CD8-positive, alpha-beta memory T cell (primary cell): ENCODE data around the gene ADAMTS18. TPM values are rescaled to one million over a fixed set of nuclear protein-coding genes. Genes with fewer than 3 reads are reported as not detected.

Source experiments
- CTCF ChIA-PET: fragments of 350-600 bp; sonication (Branson Sonifier 250); formaldehyde crosslinking; loops from one replicate; lab custom pipeline; 2021; ENCODE audit warnings: antibody characterized with exemption; lab: Charles Lee
- POLR2A ChIA-PET: fragments of 350-600 bp; sonication (Branson Sonifier 250); formaldehyde crosslinking; loops from one replicate; lab custom pipeline; 2021; ENCODE audit warnings: antibody characterized with exemption; lab: Charles Lee
- DNase-seq, 5 donors: peaks; one replicate each; pipeline versions ENCODE4 v3.0.0 to v3.0.0-alpha.2; 2020 to 2022; ENCODE audit warnings: mixed read lengths in 1 of 5
- H3K27ac ChIP-seq: one replicate; pipeline ENCODE4 v1.7.0; 2013; ENCODE audit warnings: low read depth, mild to moderate bottlenecking, low read length, moderate library complexity
- H3K27me3 ChIP-seq: 2 replicates; pipeline ENCODE4 v1.7.0; 2013; ENCODE audit warnings: low read length, mild to moderate bottlenecking; ENCODE audit not compliant: insufficient read depth, poor library complexity, severe bottlenecking
- H3K36me3 ChIP-seq: 2 replicates; pipeline ENCODE4 v1.7.0; 2013; ENCODE audit warnings: mild to moderate bottlenecking, low read length, moderate library complexity; ENCODE audit not compliant: insufficient read depth
- H3K4me1 ChIP-seq: 2 replicates; pipeline ENCODE4 v1.7.0; 2013; ENCODE audit warnings: mild to moderate bottlenecking, low read length, moderate library complexity; ENCODE audit not compliant: insufficient read depth
- H3K4me3 ChIP-seq: 2 replicates; pipeline ENCODE4 v1.7.0; 2013; ENCODE audit warnings: mild to moderate bottlenecking, low read length
- H3K9me3 ChIP-seq: 2 replicates; pipeline ENCODE4 v1.7.0; 2013; ENCODE audit warnings: mild to moderate bottlenecking, low read length
- H3K27ac Mint-ChIP-seq, 8 donors: one replicate each; pipeline ENCODE4 v1.8.0; 2020 to 2021; ENCODE audit warnings: mixed read lengths in 8 of 8, mild to moderate bottlenecking in 6 of 8, inconsistent platforms in 3 of 8, moderate library complexity in 3 of 8
- H3K27me3 Mint-ChIP-seq, 2 donors: one replicate each; pipeline ENCODE4 v1.8.0; 2020 to 2021; ENCODE audit warnings: mixed read lengths in 2 of 2, mild to moderate bottlenecking in 1 of 2, moderate library complexity in 1 of 2
- H3K36me3 Mint-ChIP-seq, 3 donors: one replicate each; pipeline ENCODE4 v1.8.0; 2020 to 2021; ENCODE audit warnings: mixed read lengths in 3 of 3, inconsistent platforms in 1 of 3, mild to moderate bottlenecking in 1 of 3
- H3K4me1 Mint-ChIP-seq, 3 donors: one replicate each; pipeline ENCODE4 v1.8.0; 2020 to 2021; ENCODE audit warnings: mixed read lengths in 3 of 3, inconsistent platforms in 1 of 3, mild to moderate bottlenecking in 1 of 3
- H3K4me3 Mint-ChIP-seq, 7 donors: one replicate each; pipeline ENCODE4 v1.8.0; 2020 to 2021; ENCODE audit warnings: mixed read lengths in 7 of 7, mild to moderate bottlenecking in 6 of 7, moderate library complexity in 4 of 7, inconsistent platforms in 2 of 7
- H3K9me3 Mint-ChIP-seq, 5 donors: one replicate each; pipeline ENCODE4 v1.8.0; 2020 to 2022; ENCODE audit warnings: mixed read lengths in 5 of 5, mild to moderate bottlenecking in 3 of 5, moderate library complexity in 2 of 5, inconsistent platforms in 1 of 5
- polyA plus RNA-seq: library from polyadenylated mRNA; unstranded; fragments of 300-500 nt; fragmentation: Illumina TruSeq; gene quantifications from one replicate; pipeline ENCODE4 v1.2.3, GENCODE V29; 2021
- total RNA-seq, 2 experiments: library from RNA; stranded (reverse); gene quantifications; one replicate each; pipeline ENCODE4 v1.2.3, GENCODE V29; 2021

ADAMTS18 gene
- total and polyA plus RNA-seq, 3 experiments from 2014 or later = not detected

DNA sequence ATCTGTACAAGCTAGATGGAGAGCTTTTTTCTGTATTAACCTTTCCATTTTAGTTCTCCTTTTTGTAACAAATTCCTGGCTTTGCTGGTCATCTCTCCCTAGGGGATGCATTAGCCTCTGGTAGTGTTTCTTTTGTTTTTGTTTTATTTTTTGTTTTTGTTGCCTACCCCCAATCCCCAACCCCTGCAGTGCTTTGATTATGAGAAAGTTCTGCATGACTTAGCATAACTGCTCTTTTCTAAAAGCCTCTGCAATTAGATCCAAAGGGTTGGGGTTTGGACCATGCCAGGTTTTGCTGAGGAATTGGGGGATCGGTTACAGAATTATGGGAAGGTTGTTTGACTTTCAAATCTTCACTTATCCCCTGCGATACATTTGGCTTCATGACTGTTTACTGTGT lies 98.2 kb downstream of the ADAMTS18 start:
- ChIA-PET CTCF (no interaction called here), POLR2A (no interaction called here)
- Histone ChIP-seq H3K27ac (no peak overlapping the region), H3K27me3 (no peaks in the 10 kb centered on the region), H3K9me3 (no peaks in the 10 kb centered on the region), H3K4me1 (no peaks in the 10 kb centered on the region), H3K36me3 (no peaks in the 10 kb centered on the region), H3K4me3 (no peak overlapping the region)
- no peak for DNase-seq
- peaks cover 0 to 2% (median 0%) of the 10 kb centered on the region in 5 donors for H3K9me3 Mint-ChIP-seq
- no peaks in the 10 kb centered on the region for H3K36me3 Mint-ChIP-seq
- no peak overlapping the region for H3K27ac Mint-ChIP-seq
- H3K27me3 Mint-ChIP-seq = no peaks in the 10 kb centered on the region
- no peaks in the 10 kb centered on the region for H3K4me1 Mint-ChIP-seq
- no peak overlapping the region for H3K4me3 Mint-ChIP-seq

DNA sequence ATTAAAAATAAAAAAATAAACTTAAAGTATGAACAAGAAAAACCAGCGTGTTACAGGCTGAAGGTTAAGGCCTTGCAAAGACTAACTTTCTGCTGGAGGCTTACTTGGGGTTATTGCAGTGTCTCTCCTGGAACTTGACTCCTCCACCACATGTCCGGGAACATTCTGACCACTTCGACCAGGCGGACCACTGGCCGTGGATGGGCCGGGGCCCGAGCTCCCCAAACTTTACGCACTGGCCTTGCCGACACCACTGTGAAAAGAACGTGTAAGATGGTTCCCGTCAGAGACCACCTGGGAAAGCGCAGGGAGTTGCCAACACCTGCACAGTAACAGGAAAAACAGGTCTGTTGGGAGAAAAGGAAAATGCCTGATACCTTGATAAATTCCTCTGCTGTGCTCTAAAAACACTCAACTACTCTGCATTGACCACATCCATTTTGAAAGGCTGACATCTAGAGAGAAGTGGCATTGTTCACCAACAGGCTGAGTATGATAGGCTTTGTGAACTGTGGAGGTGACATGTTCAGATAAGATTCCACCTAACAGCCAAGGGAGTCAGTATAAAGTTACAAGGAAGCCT lies 99.1 kb downstream of the ADAMTS18 start:
- Histone ChIP-seq H3K36me3 (no peaks in the 10 kb centered on the region), H3K27me3 (no peaks in the 10 kb centered on the region), H3K4me1 (no peaks in the 10 kb centered on the region), H3K9me3 (no peaks in the 10 kb centered on the region), H3K4me3 (no peak overlapping the region), H3K27ac (no peak overlapping the region)
- Mint-ChIP-seq H3K27me3 (no peaks in the 10 kb centered on the region), H3K36me3 (no peaks in the 10 kb centered on the region), H3K4me3 (no peak overlapping the region), H3K9me3 (peaks cover 0 to 2% (median 0%) of the 10 kb centered on the region in 5 donors), H3K4me1 (no peaks in the 10 kb centered on the region), H3K27ac (no peak overlapping the region)
- ChIA-PET POLR2A (no interaction called here), CTCF (no interaction called here)
- no peak for DNase-seq

DNA sequence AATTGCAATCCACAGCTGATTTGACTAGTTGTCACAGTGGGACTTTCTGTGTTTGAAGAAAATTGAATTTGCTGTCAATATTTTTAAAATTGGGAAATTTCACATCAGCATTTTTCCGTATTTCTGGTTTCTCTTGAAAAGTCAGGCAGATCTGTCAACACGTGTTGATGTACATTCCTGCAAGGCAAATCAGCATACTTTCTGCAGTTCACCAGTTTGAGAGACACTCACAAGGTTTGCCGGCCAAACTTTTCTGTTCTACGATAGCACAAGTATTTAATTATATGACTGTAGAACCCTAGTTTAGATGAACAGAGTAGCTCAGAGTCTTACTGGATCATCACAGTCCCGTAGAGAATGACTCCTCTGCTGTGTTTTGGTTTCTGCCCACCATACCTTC lies 102.0 kb downstream of the ADAMTS18 start:
- CTCF ChIA-PET = no interaction called here
- Mint-ChIP-seq H3K9me3 (no peaks in the 10 kb centered on the region), H3K36me3 (no peaks in the 10 kb centered on the region), H3K4me1 (no peaks in the 10 kb centered on the region), H3K27ac (no peak overlapping the region), H3K27me3 (no peaks in the 10 kb centered on the region), H3K4me3 (no peak overlapping the region)
- Histone ChIP-seq H3K36me3 (no peaks in the 10 kb centered on the region), H3K4me3 (no peak overlapping the region), H3K9me3 (no peaks in the 10 kb centered on the region), H3K4me1 (no peaks in the 10 kb centered on the region), H3K27me3 (no peaks in the 10 kb centered on the region), H3K27ac (no peak overlapping the region)
- DNase-seq = no peak
- POLR2A ChIA-PET = no interaction called here

DNA sequence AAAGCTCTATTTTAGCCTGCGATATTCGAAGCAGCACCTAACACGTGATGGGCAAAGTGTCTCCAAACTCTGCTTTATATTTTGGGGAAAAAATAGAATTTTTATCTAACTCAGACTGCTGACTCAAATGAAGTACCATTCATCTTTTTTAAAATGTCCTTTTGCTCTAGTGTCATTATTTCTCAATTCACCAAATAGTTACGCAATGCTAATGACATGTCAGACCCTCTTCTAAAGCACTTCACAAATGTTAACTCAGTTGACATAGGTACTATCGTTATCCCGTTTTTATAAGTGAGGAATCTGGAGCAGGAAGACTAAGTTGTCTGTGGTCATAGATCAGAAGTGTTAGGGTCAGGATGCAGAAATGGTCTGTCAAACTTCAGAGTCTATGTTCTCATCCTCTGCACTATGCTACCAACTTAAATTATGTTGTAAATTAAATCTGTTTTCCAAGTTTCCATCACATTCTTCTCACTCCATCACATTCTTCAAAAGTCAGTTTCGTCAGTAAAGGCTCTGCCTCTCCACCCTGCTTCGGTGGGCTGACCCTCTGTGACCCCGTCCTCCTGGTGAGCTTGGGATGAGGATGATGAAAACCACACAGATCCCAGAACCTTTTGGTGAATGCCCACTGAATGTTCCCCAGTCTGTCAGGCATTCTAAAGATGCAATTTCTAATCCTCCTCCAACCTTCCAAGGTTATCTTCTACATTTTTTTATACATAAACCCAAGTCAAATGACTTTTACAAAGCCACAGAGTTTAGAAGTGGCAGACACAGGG lies 102.8 kb downstream of the ADAMTS18 start:
- ChIA-PET POLR2A (no interaction called here), CTCF (no interaction called here)
- Mint-ChIP-seq H3K36me3 (no peaks in the 10 kb centered on the region), H3K27me3 (no peaks in the 10 kb centered on the region), H3K27ac (no peak overlapping the region), H3K4me1 (no peaks in the 10 kb centered on the region), H3K4me3 (no peak overlapping the region), H3K9me3 (no peaks in the 10 kb centered on the region)
- Histone ChIP-seq H3K27me3 (no peaks in the 10 kb centered on the region), H3K27ac (no peak overlapping the region), H3K36me3 (no peaks in the 10 kb centered on the region), H3K4me3 (no peak overlapping the region), H3K9me3 (no peaks in the 10 kb centered on the region), H3K4me1 (no peaks in the 10 kb centered on the region)
- DNase-seq = no peak

DNA sequence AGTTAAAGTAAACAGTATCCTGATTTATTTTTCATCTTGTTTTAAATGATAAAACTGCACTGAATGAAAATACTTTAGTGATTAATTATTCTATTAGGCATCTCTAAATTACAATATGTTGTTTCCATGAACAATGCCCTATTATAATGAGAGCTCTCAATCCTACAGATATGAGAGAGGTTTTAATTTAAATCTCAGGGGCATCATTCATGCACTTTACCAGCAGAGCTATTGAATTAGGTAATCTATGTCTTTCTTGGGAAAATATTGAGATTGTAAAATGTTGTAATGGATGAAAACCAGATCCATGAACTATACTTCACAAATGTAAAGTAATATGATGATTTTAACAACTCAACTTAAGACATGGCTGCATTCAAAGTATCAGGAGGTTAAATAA lies 103.8 kb downstream of the ADAMTS18 start:
- H3K9me3 Mint-ChIP-seq = no peaks in the 10 kb centered on the region
- no peaks in the 10 kb centered on the region for H3K9me3 ChIP-seq
- no peaks in the 10 kb centered on the region for H3K27me3 ChIP-seq
- ChIA-PET POLR2A (no interaction called here), CTCF (no interaction called here)
- H3K27ac ChIP-seq = no peak overlapping the region
- no peak overlapping the region for H3K27ac Mint-ChIP-seq
- no peaks in the 10 kb centered on the region for H3K36me3 Mint-ChIP-seq
- H3K4me1 ChIP-seq = no peaks in the 10 kb centered on the region
- no peak overlapping the region for H3K4me3 Mint-ChIP-seq
- no peak for DNase-seq
- no peak overlapping the region for H3K4me3 ChIP-seq
- H3K36me3 ChIP-seq = no peaks in the 10 kb centered on the region
- no peaks in the 10 kb centered on the region for H3K4me1 Mint-ChIP-seq
- H3K27me3 Mint-ChIP-seq = no peaks in the 10 kb centered on the region

DNA sequence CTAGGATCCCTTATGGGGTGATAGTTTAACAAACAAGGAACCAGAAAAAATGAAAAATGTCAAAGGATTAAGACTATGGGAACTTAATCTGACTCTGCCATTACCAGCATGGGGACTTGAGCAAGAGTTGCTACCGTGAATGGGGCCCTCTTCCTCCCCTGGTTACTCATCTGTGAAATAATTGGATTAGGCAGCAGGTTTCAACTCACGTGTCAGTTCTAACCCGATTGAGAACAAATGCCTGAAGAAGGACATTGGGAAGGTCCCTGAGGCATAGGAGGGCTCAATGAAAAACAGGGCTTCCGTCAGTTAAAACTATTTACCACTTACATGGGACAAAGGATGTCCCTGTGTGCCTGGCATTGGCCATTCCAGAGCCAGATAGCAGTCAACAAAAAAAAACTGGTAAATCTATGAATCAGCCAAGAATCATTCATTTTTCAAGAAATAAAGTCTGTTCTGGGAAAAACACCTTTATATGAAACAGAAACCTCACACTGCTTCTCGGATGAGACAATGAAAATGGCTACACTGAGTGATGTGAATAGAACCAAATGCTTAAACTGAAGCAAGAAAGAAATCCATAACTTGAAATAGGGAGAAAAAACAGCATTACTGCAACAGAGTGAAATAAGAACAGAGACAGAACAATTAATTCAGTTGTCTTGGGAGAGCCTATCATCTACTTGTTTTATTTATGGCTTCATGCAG lies 104.3 kb downstream of the ADAMTS18 start:
- H3K27me3 Mint-ChIP-seq = no peaks in the 10 kb centered on the region
- H3K27me3 ChIP-seq = no peaks in the 10 kb centered on the region
- H3K36me3 Mint-ChIP-seq = no peaks in the 10 kb centered on the region

DNA sequence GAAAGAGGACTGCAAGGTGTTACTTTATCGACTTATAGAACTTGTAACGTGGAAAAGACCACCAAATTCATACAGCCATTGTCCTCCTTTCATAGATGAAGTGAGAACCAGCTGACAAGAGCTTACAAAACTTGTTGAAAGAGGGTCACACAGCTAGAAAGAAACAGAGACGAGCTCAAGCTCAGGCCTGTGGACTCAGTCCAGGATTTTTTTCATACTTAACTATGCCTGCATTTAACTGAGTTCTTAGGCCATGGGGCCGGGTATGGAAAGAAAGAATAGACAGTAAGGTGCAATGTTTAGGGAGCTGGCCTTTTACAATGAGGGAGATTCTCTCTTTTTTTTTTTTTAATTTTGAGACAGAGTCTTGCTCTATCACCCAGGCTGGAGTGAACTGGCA lies 106.1 kb downstream of the ADAMTS18 start:
- POLR2A ChIA-PET = no interaction called here
- CTCF ChIA-PET = no interaction called here

More for the DNA sequence above, 104.3 kb downstream of the ADAMTS18 start:
- Histone ChIP-seq H3K36me3 (no peaks in the 10 kb centered on the region), H3K9me3 (no peaks in the 10 kb centered on the region), H3K27ac (no peak overlapping the region), H3K4me1 (no peaks in the 10 kb centered on the region), H3K4me3 (no peak overlapping the region)
- H3K4me1 Mint-ChIP-seq = no peaks in the 10 kb centered on the region
- no peak overlapping the region for H3K4me3 Mint-ChIP-seq
- no peaks in the 10 kb centered on the region for H3K9me3 Mint-ChIP-seq
- no peak for DNase-seq
- ChIA-PET POLR2A (no interaction called here), CTCF (no interaction called here)
- H3K27ac Mint-ChIP-seq = no peak overlapping the region

DNA sequence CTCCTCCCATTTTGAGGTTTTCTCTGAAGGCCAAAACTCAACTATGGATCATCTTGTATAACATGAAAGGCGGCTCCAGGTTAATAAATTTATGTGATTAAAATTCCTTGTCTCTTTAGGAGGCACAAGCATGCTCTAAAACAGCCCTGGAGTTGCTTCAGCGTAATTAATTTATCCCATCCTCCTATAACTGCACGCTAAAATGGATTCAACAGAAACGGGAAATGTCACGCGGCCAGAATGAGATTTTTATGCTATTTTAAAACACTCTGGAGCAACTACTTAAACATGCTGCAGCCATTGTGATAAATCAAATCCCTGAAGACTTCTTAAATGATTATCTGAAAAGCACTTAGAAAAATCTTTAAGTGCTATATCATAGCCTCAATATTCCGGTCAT lies 106.6 kb downstream of the ADAMTS18 start:
- no peaks in the 10 kb centered on the region for H3K36me3 Mint-ChIP-seq
- no peak overlapping the region for H3K4me3 ChIP-seq
- no peaks in the 10 kb centered on the region for H3K4me1 Mint-ChIP-seq
- ChIA-PET POLR2A (no interaction called here), CTCF (no interaction called here)
- H3K9me3 Mint-ChIP-seq = peaks cover 0 to 2% (median 0%) of the 10 kb centered on the region in 5 donors
- H3K27me3 ChIP-seq = no peaks in the 10 kb centered on the region
- no peaks in the 10 kb centered on the region for H3K36me3 ChIP-seq
- DNase-seq = no peak
- H3K27ac ChIP-seq = no peak overlapping the region
- no peak overlapping the region for H3K4me3 Mint-ChIP-seq
- no peaks in the 10 kb centered on the region for H3K9me3 ChIP-seq
- H3K27ac Mint-ChIP-seq = no peak overlapping the region
- no peaks in the 10 kb centered on the region for H3K27me3 Mint-ChIP-seq
- H3K4me1 ChIP-seq = no peaks in the 10 kb centered on the region

More for the DNA sequence above, 106.1 kb downstream of the ADAMTS18 start:
- DNase-seq = no peak
- H3K27me3 ChIP-seq = no peaks in the 10 kb centered on the region
- H3K27me3 Mint-ChIP-seq = no peaks in the 10 kb centered on the region
- H3K27ac Mint-ChIP-seq = no peak overlapping the region
- peaks cover 0 to 2% (median 0%) of the 10 kb centered on the region in 5 donors for H3K9me3 Mint-ChIP-seq
- H3K4me1 Mint-ChIP-seq = no peaks in the 10 kb centered on the region
- H3K9me3 ChIP-seq = no peaks in the 10 kb centered on the region
- H3K4me3 ChIP-seq = no peak overlapping the region
- H3K4me1 ChIP-seq = no peaks in the 10 kb centered on the region
- H3K36me3 Mint-ChIP-seq = no peaks in the 10 kb centered on the region
- no peak overlapping the region for H3K27ac ChIP-seq
- H3K36me3 ChIP-seq = no peaks in the 10 kb centered on the region
- H3K4me3 Mint-ChIP-seq = no peak overlapping the region
